HepG2 (cell line): ENCODE results near the gene CCBE1. TPM values are rescaled to one million over a fixed set of nuclear protein-coding genes. Genes with fewer than 3 reads are reported as not detected.

ENCODE experiments used
- ATAC-seq: fragments of 200-7000 bp; cut with Tn5 transposase; 3 replicates; pipeline ENCODE4 v1.9.1; 2020; ENCODE audit warnings: mild to moderate bottlenecking, moderate library complexity
- BruUV-seq: library from RNA; stranded (reverse); fragments of 400-500 nt; replicated peaks from 2 replicates; lab custom pipeline; 2021; lab: Mats Ljungman, UMichigan
- CTCF ChIA-PET: fragments of 300-600 bp; formaldehyde crosslinking; extraction: SDS; loops from one replicate; lab custom pipeline; 2021; ENCODE audit warnings: low total read pairs, inconsistent platforms, low intra/inter-chr PET ratio; lab: Yijun Ruan, JAX
- POLR2A ChIA-PET: fragments of 350-600 bp; sonication (Branson Sonifier 250); formaldehyde crosslinking; loops from one replicate; lab custom pipeline; 2020; ENCODE audit warnings: antibody characterized with exemption, inconsistent platforms; lab: Yijun Ruan, JAX
- DNase-seq: peaks from one replicate; pipeline ENCODE4 v3.0.0-alpha.2; 2015; ENCODE audit warnings: low spot score
- FAIRE-seq: peaks from 3 replicates; lab custom pipeline; 2011; peaks lifted over from hg19 to GRCh38; lab: Jason Lieb, UNC
- H2AFZ ChIP-seq: one replicate; pipeline ENCODE4 v1.6.1; 2011; ENCODE audit warnings: low read length, inconsistent platforms
- H3K27ac ChIP-seq: fragments of 300-600 bp; 3 replicates; pipeline ENCODE4 v1.8.0; 2011; ENCODE audit warnings: mixed run types, mild to moderate bottlenecking, mixed read lengths, low read length, inconsistent platforms; ENCODE audit not compliant: insufficient read depth; ENCODE audit errors: extremely low read length
- H3K27me3 ChIP-seq, 2 experiments: fragments of 200-600 bp in 1 of 2; 2 replicates in 1 of 2; 3 replicates in 1 of 2; pipeline versions ENCODE4 v1.6.0 to v1.8.0; 2011; ENCODE audit warnings: low read length in 2 of 2, mild to moderate bottlenecking in 2 of 2, moderate library complexity in 2 of 2, inconsistent platforms in 1 of 2; ENCODE audit not compliant: insufficient read depth in 2 of 2, control insufficient read depth in 1 of 2
- H3K36me3 ChIP-seq, 2 experiments: fragments of 200-600 bp in 1 of 2; replicated peaks in 1 of 2; 2 replicates in 1 of 2; 3 replicates in 1 of 2; pipeline versions ENCODE4 v1.5.1 to v1.8.0; 2011; ENCODE audit warnings: low read length in 2 of 2, inconsistent platforms in 1 of 2; ENCODE audit not compliant: insufficient read depth in 2 of 2, control insufficient read depth in 1 of 2
- H3K4me1 ChIP-seq: 2 replicates; pipeline ENCODE4 v1.5.1; 2012; ENCODE audit warnings: low read length, inconsistent platforms; ENCODE audit not compliant: insufficient read depth
- H3K4me2 ChIP-seq: 2 replicates; pipeline ENCODE4 v1.6.0; 2011; ENCODE audit warnings: low read depth, low read length, inconsistent platforms
- H3K4me3 ChIP-seq, 3 experiments: fragments of 200-600 bp in 1 of 3; sonication (generic), shearing (Covaris generic) in 1 of 3; replicated peaks in 1 of 3; 2 replicates each; pipeline ENCODE4 v1.5.1; 2011 to 2016; ENCODE audit warnings: low read length in 3 of 3, inconsistent platforms in 2 of 3, low read depth in 2 of 3, mild to moderate bottlenecking in 2 of 3, control low read depth in 1 of 3, mixed read lengths in 1 of 3; ENCODE audit not compliant: insufficient read depth in 1 of 3
- H3K79me2 ChIP-seq: one replicate; pipeline ENCODE4 v1.6.1; 2011; ENCODE audit warnings: low read length, inconsistent platforms; ENCODE audit not compliant: insufficient read depth
- H3K9ac ChIP-seq: 2 replicates; pipeline ENCODE4 v1.6.0; 2011; ENCODE audit warnings: mild to moderate bottlenecking, low read depth, low read length, inconsistent platforms; ENCODE audit not compliant: insufficient read depth
- H3K9me3 ChIP-seq: 2 replicates; pipeline ENCODE4 v1.5.1; 2012; ENCODE audit warnings: mild to moderate bottlenecking, low read length
- H4K20me1 ChIP-seq: 2 replicates; pipeline ENCODE4 v1.6.0; 2011; ENCODE audit warnings: inconsistent platforms, mild to moderate bottlenecking, low read length, moderate library complexity; ENCODE audit not compliant: insufficient read depth
- DZIP1 ChIP-seq: sonication (generic); formaldehyde crosslinking; IDR thresholded peaks from 2 replicates; pipeline ENCODE4 v1.5.0; 2020; ENCODE audit warnings: mild to moderate bottlenecking, missing genetic modification reagents
- FOXA3 ChIP-seq: IDR thresholded peaks from 2 replicates; pipeline ENCODE4 v1.6.1; 2016; ENCODE audit warnings: missing genetic modification reagents, missing compliant biosample characterization
- FOXK2 ChIP-seq: fragments of 450-650 bp; IDR thresholded peaks from 2 replicates; pipeline ENCODE4 v1.6.1; 2016
- FOXM1 ChIP-seq: sonication (generic); formaldehyde crosslinking; IDR thresholded peaks from 2 replicates; pipeline ENCODE4 v1.5.0; 2020; ENCODE audit warnings: missing genetic modification reagents
- HMGA1 ChIP-seq: sonication (generic); formaldehyde crosslinking; conservative IDR thresholded peaks from 2 replicates; pipeline ENCODE4 v1.4.0; 2020; ENCODE audit warnings: missing genetic modification reagents
- HNRNPUL1 ChIP-seq: fragments of 200-400 bp; formaldehyde crosslinking; IDR thresholded peaks from 2 replicates; pipeline ENCODE4 v1.6.1; 2017; ENCODE audit warnings: low read depth, mild to moderate bottlenecking, low read length, moderate library complexity
- KLF11 ChIP-seq: IDR thresholded peaks from 2 replicates; pipeline ENCODE4 v1.6.1; 2016; ENCODE audit warnings: missing compliant biosample characterization
- SMAD9 ChIP-seq: sonication (generic); formaldehyde crosslinking; IDR thresholded peaks from 2 replicates; pipeline ENCODE4 v1.5.1; 2020; ENCODE audit warnings: mild to moderate bottlenecking, missing genetic modification reagents
- SNAI1 ChIP-seq: sonication (generic); formaldehyde crosslinking; IDR thresholded peaks from 2 replicates; pipeline ENCODE4 v1.5.0; 2020; ENCODE audit warnings: mild to moderate bottlenecking, missing genetic modification reagents, borderline replicate concordance
- SP1 ChIP-seq, 2 experiments: fragments of 450-650 bp in 1 of 2; sonication (generic) in 1 of 2; formaldehyde crosslinking in 1 of 2; IDR thresholded peaks; 2 replicates each; pipeline versions ENCODE4 v1.4.0 to v1.6.1; 2016 to 2020; ENCODE audit warnings: missing genetic modification reagents in 1 of 2
- TEAD2 ChIP-seq: sonication (generic); formaldehyde crosslinking; IDR thresholded peaks from 2 replicates; pipeline ENCODE4 v1.9.0; 2021; ENCODE audit warnings: missing genetic modification reagents
- THYN1 ChIP-seq: sonication (generic); formaldehyde crosslinking; IDR thresholded peaks from 2 replicates; pipeline ENCODE4 v1.8.1; 2023; ENCODE audit warnings: low read depth, mild to moderate bottlenecking, moderate library complexity, missing genetic modification reagents, borderline replicate concordance
- ZKSCAN5 ChIP-seq: sonication (generic); formaldehyde crosslinking; IDR thresholded peaks from 2 replicates; pipeline ENCODE4 v1.5.1; 2020; ENCODE audit warnings: mild to moderate bottlenecking, missing genetic modification reagents
- ZNF615 ChIP-seq: sonication (generic); formaldehyde crosslinking; IDR thresholded peaks from 2 replicates; pipeline ENCODE4 v1.5.0; 2020; ENCODE audit warnings: mild to moderate bottlenecking, missing genetic modification reagents, borderline replicate concordance
- ZNF776 ChIP-seq: sonication (generic); formaldehyde crosslinking; IDR thresholded peaks from 2 replicates; pipeline ENCODE4 v1.4.0; 2020; ENCODE audit warnings: mild to moderate bottlenecking, missing genetic modification reagents
- WGBS: methylation state at CpG from one replicate; pipeline ENCODE4 v1.1.6; 2017; ENCODE audit warnings: low lambda C conversion rate; 5-methylcytosine and 5-hydroxymethylcytosine counted together
- in situ Hi-C: cut with HindIII; loops from 2 replicates; pipeline ENCODE4 v1.10.0; 2017; ENCODE audit warnings: low pct_unique_long_range_greater_than_20kb; ENCODE audit not compliant: extremely low pct_ligation_motif_present
- intact Hi-C: fragments of 100-400 bp; cut with micrococcal nuclease; formaldehyde crosslinking; loops from one replicate; pipeline ENCODE4 v1.10.0; 2022; ENCODE audit not compliant: unreplicated experiment
- polyA plus RNA-seq, 8 experiments: library from polyadenylated mRNA; depleted of rRNA in 3 of 8; stranded (reverse) in 7 of 8; unstranded in 1 of 8; fragments of >200 nt; fragmentation: Illumina TruSeq in 4 of 8; extraction: Trizol in 4 of 8; gene quantifications; 2 replicates each; pipeline versions ENCODE4 v1.2.1 to v1.2.3, GENCODE V29; 2011 to 2016; ENCODE audit warnings: low read depth in 4 of 8, missing spikeins in 1 of 8, mixed read lengths in 1 of 8; ENCODE audit not compliant: insufficient read depth in 1 of 8
- total RNA-seq, 5 experiments: library from RNA; depleted of rRNA; stranded (reverse); fragments of >200 nt; fragmentation: Illumina TruSeq; extraction: Trizol; gene quantifications; 2 replicates each; pipeline ENCODE4 v1.2.3, GENCODE V29; 2016; ENCODE audit warnings: low read depth in 1 of 5

CCBE1 gene
- total and polyA plus RNA-seq, 2 of the 13 experiments (the other 11 are each of a cell fraction or from before 2014, with no cell fraction given), result not detected

- POLR2A ChIA-PET, result no interaction called here
- in situ Hi-C loops (no loop called here), intact Hi-C loops (no loop called here)
- no TSS peak for BruUV-seq
- H3K4me3 ChIP-seq, result no peak overlapping the region
- TF ChIP-seq FOXM1 (CRISPR knock-in tag), result no peak
- TF ChIP-seq ZNF776 (CRISPR knock-in tag), result no peak
- no peak for TF ChIP-seq HMGA1
- no peaks in the 10 kb centered on the region for H3K4me1 ChIP-seq
- H2AFZ ChIP-seq, result no peak overlapping the region
- CTCF ChIA-PET, result no interaction called here
- FAIRE-seq, result no peak
- peaks cover 1 to 11% of the 10 kb centered on the region in 2 experiments; a peak in 2 of 5 replicates for H3K27me3 ChIP-seq
- H3K36me3 ChIP-seq, result no peaks in the 10 kb centered on the region
- no peaks in the 10 kb centered on the region for H3K79me2 ChIP-seq
- H4K20me1 ChIP-seq, result no peaks in the 10 kb centered on the region
- no peaks in the 10 kb centered on the region for H3K9me3 ChIP-seq
- no peak overlapping the region for H3K4me2 ChIP-seq
- no peak for ATAC-seq
- no peak for DNase-seq
- no peak overlapping the region for H3K9ac ChIP-seq
- 75% methylated on average over 7 of the region's 7 CpGs for WGBS
- no peak overlapping the region for H3K27ac ChIP-seq
Measured at GRCh38 chr18:59658941-59659340, 38.3 kb downstream of the CCBE1 start.

GRCh38 chr18:59657012-59657411 lies 40.2 kb downstream of the CCBE1 start:
- no TSS peak for BruUV-seq
- Histone ChIP-seq H3K4me2 (no peak overlapping the region), H3K4me1 (no peaks in the 10 kb centered on the region), H3K79me2 (no peaks in the 10 kb centered on the region), H3K36me3 (no peaks in the 10 kb centered on the region), H2AFZ (no peak overlapping the region), H3K4me3 (no peak overlapping the region), H3K9me3 (no peaks in the 10 kb centered on the region), H3K27ac (no peak overlapping the region), H3K27me3 (peaks cover 0 to 8% of the 10 kb centered on the region in 2 experiments; a peak in 2 of 5 replicates), H4K20me1 (no peaks in the 10 kb centered on the region), H3K9ac (no peak overlapping the region)
- ChIA-PET CTCF (no interaction called here), POLR2A (no interaction called here)
- in situ Hi-C loops (no loop called here), intact Hi-C loops (no loop called here)
- FAIRE-seq (no peak), DNase-seq (no peak), ATAC-seq (no peak)
- 14% methylated on average over 5 of the region's 5 CpGs for WGBS
- no peak for TF ChIP-seq KLF11 (CRISPR knock-in tag)
- TF ChIP-seq SMAD9 (CRISPR knock-in tag), result no peak
- TF ChIP-seq ZKSCAN5, result no peak
- TF ChIP-seq TEAD2, result no peak
- TF ChIP-seq SP1 (IDR thresholded peaks at IDR 0.05), result no peak
- TF ChIP-seq SP1 (CRISPR knock-in tag; IDR thresholded peaks at IDR 0.05), result no peak
- TF ChIP-seq SNAI1 (CRISPR knock-in tag), result no peak
- no peak for TF ChIP-seq ZNF615 (CRISPR knock-in tag)
- no peak for TF ChIP-seq FOXK2
- no peak for TF ChIP-seq DZIP1 (CRISPR knock-in tag)
- no peak for TF ChIP-seq FOXA3 (CRISPR knock-in tag)
- no peak for TF ChIP-seq THYN1 (CRISPR knock-in tag)
- TF ChIP-seq HNRNPUL1, result no peak
